Effector memory CD4-positive, alpha-beta T cell (primary cell): Measurements from ENCODE around the gene NPFF.

ENCODE experiments used
- DNase-seq, 3 donors: peaks; one replicate each; pipeline ENCODE4 v3.0.0-alpha.2; 2020
- H3K27ac ChIP-seq: 2 replicates; pipeline ENCODE4 v1.7.0; 2013; ENCODE audit warnings: mild to moderate bottlenecking, low read length, moderate library complexity; ENCODE audit not compliant: insufficient read depth, poor library complexity, severe bottlenecking
- H3K27me3 ChIP-seq: replicated peaks from 2 replicates; pipeline ENCODE4 v1.7.0; 2013; ENCODE audit warnings: mild to moderate bottlenecking, low read length; ENCODE audit not compliant: insufficient read depth, control insufficient read depth, poor library complexity, severe bottlenecking
- H3K36me3 ChIP-seq: 2 replicates; pipeline ENCODE4 v1.7.0; 2013; ENCODE audit warnings: mild to moderate bottlenecking, low read length, moderate library complexity; ENCODE audit not compliant: control insufficient read depth, insufficient read depth
- H3K4me1 ChIP-seq: 2 replicates; pipeline ENCODE4 v1.7.0; 2013; ENCODE audit warnings: low read length, mild to moderate bottlenecking; ENCODE audit not compliant: control insufficient read depth, insufficient read depth, poor library complexity, severe bottlenecking
- H3K4me3 ChIP-seq: 2 replicates; pipeline ENCODE4 v1.7.0; 2013; ENCODE audit warnings: low read length, low read depth, mild to moderate bottlenecking; ENCODE audit not compliant: insufficient read depth, poor library complexity, severe bottlenecking
- H3K9me3 ChIP-seq: 2 replicates; pipeline ENCODE4 v1.7.0; 2013; ENCODE audit warnings: mild to moderate bottlenecking, low read length, moderate library complexity; ENCODE audit not compliant: control insufficient read depth

Gene NPFF

GRCh38 chr12:53504004-53504920 lies 3.0 kb downstream of the NPFF start:
- H3K4me1 ChIP-seq = peaks cover 23% of the 10 kb centered on the region
- H3K27ac ChIP-seq = no peak overlapping the region
- no peak overlapping the region for H3K4me3 ChIP-seq
- H3K36me3 ChIP-seq = peaks cover 25% of the 10 kb centered on the region
- H3K27me3 ChIP-seq = no peaks in the 10 kb centered on the region
- H3K9me3 ChIP-seq = no peaks in the 10 kb centered on the region
- DNase-seq = no peak

GRCh38 chr12:53502983-53503728 lies 4.1 kb downstream of the NPFF start:
- Histone ChIP-seq H3K27ac (no peak overlapping the region), H3K4me1 (peaks cover 29% of the 10 kb centered on the region), H3K4me3 (no peak overlapping the region), H3K9me3 (no peaks in the 10 kb centered on the region), H3K27me3 (no peaks in the 10 kb centered on the region), H3K36me3 (peaks cover 25% of the 10 kb centered on the region)
- no peak for DNase-seq

GRCh38 chr12:53502331-53502730 lies 5.0 kb downstream of the NPFF start:
- no peak overlapping the region for H3K4me3 ChIP-seq
- no peak for DNase-seq
- no peaks in the 10 kb centered on the region for H3K9me3 ChIP-seq
- H3K27me3 ChIP-seq = no peaks in the 10 kb centered on the region
- H3K36me3 ChIP-seq = peaks cover 23% of the 10 kb centered on the region
- H3K4me1 ChIP-seq = peaks cover 29% of the 10 kb centered on the region
- no peak overlapping the region for H3K27ac ChIP-seq

- peak overlapping the region; percentile 66 for H3K4me3 ChIP-seq
Observed at GRCh38 chr12:53501615-53502181, 5.6 kb downstream of the NPFF start.

GRCh38 chr12:53500776-53501614 lies 6.3 kb downstream of the NPFF start, which contains the start of gene TARBP2:
Gene TARBP2 (plus strand): TSS chr12:53501283. CDS start chr12:53501409, 126 bp downstream.
- H3K9me3 ChIP-seq = no peaks in the 10 kb centered on the region
- peak within 1 kb of the TSS; percentile 66 for H3K4me3 ChIP-seq
- no peaks in the 10 kb centered on the region for H3K27me3 ChIP-seq
- H3K27ac ChIP-seq = peak within 1 kb of the TSS; percentile 91
- peak; percentile 96 to 98 (median 98) for DNase-seq
- peaks cover 10% of the 10 kb centered on the region for H3K36me3 ChIP-seq
- peaks cover 29% of the 10 kb centered on the region for H3K4me1 ChIP-seq

More at GRCh38 chr12:53501615-53502181, 5.6 kb downstream of the NPFF start:
- no peaks in the 10 kb centered on the region for H3K9me3 ChIP-seq
- H3K27me3 ChIP-seq = no peaks in the 10 kb centered on the region
- no peak for DNase-seq
- H3K4me1 ChIP-seq = peaks cover 29% of the 10 kb centered on the region
- H3K27ac ChIP-seq = peak overlapping the region; percentile 91
- H3K36me3 ChIP-seq = peaks cover 17% of the 10 kb centered on the region

- H3K36me3 ChIP-seq = peaks cover 3% of the 10 kb centered on the region
- no peak for DNase-seq
- H3K4me3 ChIP-seq = peak overlapping the region; percentile 62
- H3K4me1 ChIP-seq = peaks cover 29% of the 10 kb centered on the region
- H3K27me3 ChIP-seq = no peaks in the 10 kb centered on the region
- peak overlapping the region; percentile 91 for H3K27ac ChIP-seq
- no peaks in the 10 kb centered on the region for H3K9me3 ChIP-seq
Observed at GRCh38 chr12:53500142-53500775, 7.0 kb downstream of the NPFF start.

- Histone ChIP-seq H3K9me3 (no peaks in the 10 kb centered on the region), H3K27me3 (no peaks in the 10 kb centered on the region), H3K36me3 (no peaks in the 10 kb centered on the region), H3K4me1 (peaks cover 29% of the 10 kb centered on the region), H3K27ac (peak within 1 kb of the TSS; percentile 91), H3K4me3 (peak within 1 kb of the TSS; percentile 62)
- DNase-seq = peak; percentile 33 to 53 (median 45)
Observed at GRCh38 chr12:53499266-53500141, 7.8 kb downstream of the NPFF start, which contains the start of gene MAP3K12. Gene MAP3K12 (minus strand): TSS chr12:53499458. CDS start chr12:53487391, 12,067 bp downstream.

GRCh38 chr12:53498235-53498630 lies 9.1 kb downstream of the NPFF start:
- H3K27me3 ChIP-seq = no peaks in the 10 kb centered on the region
- H3K4me3 ChIP-seq = no peak overlapping the region
- H3K4me1 ChIP-seq = peaks cover 40% of the 10 kb centered on the region
- H3K27ac ChIP-seq = no peak overlapping the region
- no peak for DNase-seq
- H3K9me3 ChIP-seq = no peaks in the 10 kb centered on the region
- no peaks in the 10 kb centered on the region for H3K36me3 ChIP-seq
